Esophagus muscularis mucosa (tissue), 4 donors: ENCODE results near the gene SUMO3. TPM values are rescaled to one million over a fixed set of nuclear protein-coding genes. Genes with fewer than 3 reads are reported as not detected.
A peak's percentile ranks its signal among the peaks of the same experiment; 100 is the strongest.

Source experiments
- DNase-seq: peaks from one replicate; pipeline ENCODE4 v3.0.0-alpha.2; 2017; ENCODE audit errors: extremely low spot score
- H3K27ac ChIP-seq, 4 donors: fragments of 200-600 bp; sonication (generic); replicated peaks in 1 of 4; 1 replicate in 3 of 4; 2 replicates in 1 of 4; pipeline ENCODE4 v1.5.1; 2016 to 2019; ENCODE audit warnings: mild to moderate bottlenecking in 1 of 4
- H3K27me3 ChIP-seq, 4 donors: fragments of 200-600 bp; sonication (generic); one replicate each; pipeline versions ENCODE4 v1.5.1 to v1.6.0; 2016 to 2019
- H3K36me3 ChIP-seq, 4 donors: fragments of 200-600 bp; sonication (generic); one replicate each; pipeline ENCODE4 v1.5.1; 2016 to 2019
- H3K4me1 ChIP-seq, 4 donors: fragments of 200-600 bp; sonication (generic); one replicate each; pipeline ENCODE4 v1.5.1; 2016 to 2019
- H3K4me3 ChIP-seq, 4 donors: fragments of 200-600 bp; sonication (generic); 1 replicate in 2 of 4; 2 replicates in 2 of 4; pipeline ENCODE4 v1.5.1; 2016 to 2019; ENCODE audit warnings: mild to moderate bottlenecking in 4 of 4, moderate library complexity in 1 of 4
- H3K9me3 ChIP-seq, 4 donors: fragments of 200-600 bp; sonication (generic); 1 replicate in 3 of 4; 2 replicates in 1 of 4; pipeline ENCODE4 v1.5.1; 2016 to 2019
- CTCF ChIP-seq, 3 experiments: fragments of 200-600 bp in 2 of 3; fragments of 450-650 bp in 1 of 3; sonication (generic) in 2 of 3; IDR thresholded peaks; one replicate each; pipeline ENCODE4 v1.5.1; 2017 to 2019; ENCODE audit warnings: antibody characterized with exemption in 3 of 3, mild to moderate bottlenecking in 2 of 3, moderate library complexity in 1 of 3
- EP300 ChIP-seq: sonication (generic); formaldehyde crosslinking; IDR thresholded peaks from one replicate; pipeline ENCODE4 v1.6.1; 2017; ENCODE audit warnings: antibody characterized with exemption
- POLR2A ChIP-seq: fragments of 450-650 bp; IDR thresholded peaks from one replicate; pipeline ENCODE4 v1.6.1; 2017; ENCODE audit warnings: antibody characterized with exemption, moderate library complexity, mild to moderate bottlenecking, low read depth
- POLR2AphosphoS5 ChIP-seq, 2 donors: sonication (generic); formaldehyde crosslinking; IDR thresholded peaks; one replicate each; pipeline ENCODE4 v1.6.1; 2017; ENCODE audit warnings: antibody characterized with exemption in 2 of 2
- WGBS: methylation state at CpG from one replicate; pipeline ENCODE4 v1.1.5; 2018; 5-methylcytosine and 5-hydroxymethylcytosine counted together
- intact Hi-C: fragments of 100-400 bp; cut with DNase I; formaldehyde crosslinking; loops from one replicate; pipeline ENCODE4 v1.15.1; 2023
- total RNA-seq, 4 donors: library from RNA; depleted of rRNA; stranded (reverse); fragments of >200 nt; gene quantifications; one replicate each; pipeline versions ENCODE4 v1.1.0 to v1.2.1, GENCODE V29; 2016

SUMO3 gene
- total RNA-seq, 4 donors from 2014 or later = 46.1 to 52.2 (median 48.6) TPM

GRCh38 chr21:44847261-44848056, 29.6 kb upstream of the SUMO3 start:
- Histone ChIP-seq H3K4me1 (peaks cover 21 to 28% (median 23%) of the 10 kb centered on the region in 4 donors), H3K27ac (no peak overlapping the region), H3K9me3 (no peaks in the 10 kb centered on the region), H3K36me3 (peaks cover 34 to 46% (median 41%) of the 10 kb centered on the region in 4 donors), H3K27me3 (peaks cover 0 to 27% (median 3%) of the 10 kb centered on the region in 4 donors), H3K4me3 (no peak overlapping the region)
- TF ChIP-seq CTCF (IDR thresholded peaks at IDR 0.05) (no peak), POLR2A (no peak), EP300 (no peak), POLR2AphosphoS5 (IDR thresholded peaks at IDR 0.05) (no peak)
- WGBS = 82% methylated on average over 14 of the region's 24 CpGs
- DNase-seq = no peak
- intact Hi-C loops = no loop called here

- TF ChIP-seq POLR2AphosphoS5 (IDR thresholded peaks at IDR 0.05) (peak; percentile 4 to 31), EP300 (no peak)
- 43% methylated on average over 20 of the region's 27 CpGs for WGBS
- H3K4me3 ChIP-seq = peak overlapping the region; percentile 42 to 54 (median 46)
- no peaks in the 10 kb centered on the region for H3K9me3 ChIP-seq
- H3K27me3 ChIP-seq = peaks cover 0 to 35% (median 3%) of the 10 kb centered on the region in 4 donors
- H3K4me1 ChIP-seq = peaks cover 21 to 28% (median 23%) of the 10 kb centered on the region in 4 donors
- peaks cover 32 to 38% (median 36%) of the 10 kb centered on the region in 4 donors for H3K36me3 ChIP-seq
- intact Hi-C loops = no loop called here
- peak overlapping the region in 1 of 4 donors; percentile 44 for H3K27ac ChIP-seq
- peak; percentile 94 for DNase-seq
These were observed 28.8 kb upstream of the SUMO3 start for GRCh38 chr21:44846485-44847260.

- H3K27ac ChIP-seq = peak overlapping the region in 2 of 4 donors; percentile 5 to 44
- peaks cover 21 to 28% (median 23%) of the 10 kb centered on the region in 4 donors for H3K4me1 ChIP-seq
- DNase-seq = no peak
- peaks cover 0 to 40% (median 3%) of the 10 kb centered on the region in 4 donors for H3K27me3 ChIP-seq
- TF ChIP-seq POLR2A (no peak), CTCF (IDR thresholded peaks at IDR 0.05) (no peak), EP300 (no peak), POLR2AphosphoS5 (IDR thresholded peaks at IDR 0.05) (no peak)
- peak overlapping the region; percentile 42 to 54 (median 46) for H3K4me3 ChIP-seq
- peaks cover 27 to 34% (median 30%) of the 10 kb centered on the region in 4 donors for H3K36me3 ChIP-seq
- intact Hi-C loops = no loop called here
- 25% methylated on average over 1 of the region's 1 CpG for WGBS
- no peaks in the 10 kb centered on the region for H3K9me3 ChIP-seq
These were observed 28.3 kb upstream of the SUMO3 start for GRCh38 chr21:44846224-44846484.

GRCh38 chr21:44845418-44846223, 27.8 kb upstream of the SUMO3 start:
- Histone ChIP-seq H3K27ac (peak overlapping the region in 2 of 4 donors; percentile 5 to 44), H3K9me3 (no peaks in the 10 kb centered on the region), H3K4me3 (peak overlapping the region; percentile 42 to 54 (median 46)), H3K36me3 (peaks cover 21 to 29% (median 25%) of the 10 kb centered on the region in 4 donors), H3K4me1 (peaks cover 21 to 28% (median 23%) of the 10 kb centered on the region in 4 donors), H3K27me3 (peaks cover 0 to 42% (median 3%) of the 10 kb centered on the region in 4 donors)
- DNase-seq = peak; percentile 92
- TF ChIP-seq POLR2A (no peak), POLR2AphosphoS5 (IDR thresholded peaks at IDR 0.05) (peak in 1 of 2 donors; percentile 34), CTCF (IDR thresholded peaks at IDR 0.05) (peak; percentile 38 to 42 (median 39)), EP300 (no peak)
- 15% methylated on average over 9 of the region's 34 CpGs for WGBS
- intact Hi-C loops = no loop called here
